ENCODE results near the gene SERPINA7.

- TF ChIP-seq POLR2A (IDR thresholded peaks at IDR 0.05; ENCODE audit: low read length) (no peak), GATA1 (IDR thresholded peaks at IDR 0.05; ENCODE audit: low read depth, low read length) (no peak)
These were observed 24.3 kb downstream of the SERPINA7 start for GRCh38 chrX:106014119-106014775.
